ENCODE data around the gene KCNAB1. TPM values are rescaled to one million over a fixed set of nuclear protein-coding genes. Genes with fewer than 3 reads are reported as not detected.
A peak's percentile ranks its signal among the peaks of the same experiment; 100 is the strongest.
"Not testable (repeated sequence)": the region's sequence is repeated elsewhere in the genome, so short reads cannot be mapped to it uniquely, and the experiment has no call there.

Gene KCNAB1
- total RNA-seq, 1 experiment from 2014 or later = not detected

- DNase-seq (ENCODE audit: low read depth) = no peak
Measured at GRCh38 chr3:156176048-156176447, 55.7 kb downstream of the KCNAB1 start.

GRCh38 chr3:156176629-156177210, 56.3 kb downstream of the KCNAB1 start:
- no peak for DNase-seq (ENCODE audit: low read depth)

GRCh38 chr3:156180077-156180476, 59.7 kb downstream of the KCNAB1 start:
- peak; percentile 58 for DNase-seq (ENCODE audit: low read depth)

- DNase-seq (ENCODE audit: low read depth) = peak; percentile 76
Measured at GRCh38 chr3:156181509-156181908, 61.1 kb downstream of the KCNAB1 start.

- no peak for DNase-seq (ENCODE audit: low read depth)
Measured at GRCh38 chr3:156183396-156183795, 63.0 kb downstream of the KCNAB1 start.

GRCh38 chr3:156184156-156184555, 63.8 kb downstream of the KCNAB1 start:
- no peak for DNase-seq (ENCODE audit: low read depth)

GRCh38 chr3:156187146-156187769, 66.9 kb downstream of the KCNAB1 start:
- peak; percentile 28 for DNase-seq (ENCODE audit: low read depth)

GRCh38 chr3:156188757-156189156, 68.4 kb downstream of the KCNAB1 start:
- DNase-seq (ENCODE audit: low read depth) = no peak

GRCh38 chr3:156189927-156190326, 69.5 kb downstream of the KCNAB1 start:
- no peak for DNase-seq (ENCODE audit: low read depth)

- DNase-seq (ENCODE audit: low read depth) = not testable (repeated sequence)
Measured at GRCh38 chr3:156194945-156195344, 74.6 kb downstream of the KCNAB1 start.

GRCh38 chr3:156197152-156197551, 76.8 kb downstream of the KCNAB1 start:
- DNase-seq (ENCODE audit: low read depth) = not testable (repeated sequence)

- DNase-seq (ENCODE audit: low read depth) = no peak
Measured at GRCh38 chr3:156201411-156202405, 81.3 kb downstream of the KCNAB1 start.

GRCh38 chr3:156206157-156206556, 85.8 kb downstream of the KCNAB1 start:
- no peak for DNase-seq (ENCODE audit: low read depth)

- peak; percentile 19 for DNase-seq (ENCODE audit: low read depth)
Measured at GRCh38 chr3:156207802-156208685, 87.7 kb downstream of the KCNAB1 start.

GRCh38 chr3:156209631-156210335, 89.4 kb downstream of the KCNAB1 start:
- no peak for DNase-seq (ENCODE audit: low read depth)

- DNase-seq (ENCODE audit: low read depth) = peak; percentile 82
Measured at GRCh38 chr3:156211583-156211982, 91.2 kb downstream of the KCNAB1 start.

- no peak for DNase-seq (ENCODE audit: low read depth)
Measured at GRCh38 chr3:156214676-156215075, 94.3 kb downstream of the KCNAB1 start.

GRCh38 chr3:156215751-156216150, 95.4 kb downstream of the KCNAB1 start:
- DNase-seq (ENCODE audit: low read depth) = no peak

GRCh38 chr3:156216216-156216615, 95.8 kb downstream of the KCNAB1 start:
- DNase-seq (ENCODE audit: low read depth) = no peak

GRCh38 chr3:156216852-156217251, 96.5 kb downstream of the KCNAB1 start:
- no peak for DNase-seq (ENCODE audit: low read depth)
